ENCODE results near the gene SLC43A1. TPM values are rescaled to one million over a fixed set of nuclear protein-coding genes. Genes with fewer than 3 reads are reported as not detected.
A peak's percentile ranks its signal among the peaks of the same experiment; 100 is the strongest.

The SLC43A1 gene
- total and polyA plus RNA-seq, 2 of the 4 experiments (the other 2 are of a cell fraction): 10.0 to 17.0 TPM

- Histone ChIP-seq H2BK5ac (ENCODE audit: low read depth, low read length, poor library complexity, severe bottlenecking) (no peak overlapping the region), H3K56ac (ENCODE audit: extremely low read depth, insufficient read depth, low read length) (no peak overlapping the region), H3K79me1 (ENCODE audit: low read depth in 1 of 2, low read length in 2 of 2) (no peaks in the 10 kb centered on the region), H2AK9ac (replicated peaks; ENCODE audit: low read depth, low read length, poor library complexity) (no peak overlapping the region), H3K18ac (ENCODE audit: low read depth, low read length) (no peak overlapping the region), H4K5ac (ENCODE audit: low read depth, low read length) (no peak overlapping the region), H3K4ac (ENCODE audit: low read depth, low read length) (no peak overlapping the region), H3K27ac (ENCODE audit: insufficient read depth, low read length) (no peak overlapping the region), H3K14ac (replicated peaks; ENCODE audit: low read depth, low read length) (no peak overlapping the region), H4K8ac (ENCODE audit: low read depth in 2 of 2, low read length in 2 of 2) (no peak overlapping the region), H2AFZ (replicated peaks; ENCODE audit: low read length, poor library complexity) (no peak overlapping the region), H3K4me2 (ENCODE audit: low read depth, low read length) (no peak overlapping the region), H3K36me3 (ENCODE audit: control insufficient read depth, insufficient read depth, low read length) (no peaks in the 10 kb centered on the region), H2BK15ac (ENCODE audit: low read depth, low read length) (no peak overlapping the region), H3K4me3 (ENCODE audit: insufficient read depth, low read depth, low read length) (no peak overlapping the region), H3K9me3 (ENCODE audit: control insufficient read depth, insufficient read depth, low read length) (no peaks in the 10 kb centered on the region), H2BK20ac (ENCODE audit: low read depth, low read length) (no peak overlapping the region), H3K23ac (ENCODE audit: low read depth, low read length) (no peak overlapping the region), H3K9me1 (ENCODE audit: insufficient read depth, low read length) (no peaks in the 10 kb centered on the region), H2BK120ac (ENCODE audit: low read depth, low read length) (no peak overlapping the region), H3K27me3 (ENCODE audit: control insufficient read depth, insufficient read depth, low read length) (peaks cover 33% of the 10 kb centered on the region), H4K91ac (ENCODE audit: insufficient read depth, low read depth, low read length) (no peak overlapping the region), H3K4me1 (ENCODE audit: control insufficient read depth, insufficient read depth, low read length) (no peaks in the 10 kb centered on the region), H4K20me1 (ENCODE audit: insufficient read depth, low read length) (no peaks in the 10 kb centered on the region; the same call in 1 of the 2 replicates), H3K9ac (ENCODE audit: low read depth, low read length) (no peak overlapping the region), H2AK5ac (ENCODE audit: low read depth, low read length) (no peak overlapping the region)
- TF ChIP-seq POLR2A (IDR thresholded peaks at IDR 0.05; ENCODE audit: low read depth, low read length): no peak
- TF ChIP-seq RFX5 (IDR thresholded peaks at IDR 0.05; ENCODE audit: low read depth, low read length): no peak
- no peak for TF ChIP-seq RCOR1 (IDR thresholded peaks at IDR 0.05; ENCODE audit: insufficient replicate concordance, low read length)
- TF ChIP-seq CHD1 (IDR thresholded peaks at IDR 0.05; ENCODE audit: low read depth, low read length): no peak
- TF ChIP-seq NFE2L2 (IDR thresholded peaks at IDR 0.05; ENCODE audit: low read depth, low read length): no peak
- TF ChIP-seq ELK1 (IDR thresholded peaks at IDR 0.05; ENCODE audit: borderline replicate concordance, low read depth, low read length): no peak
- ATAC-seq (ENCODE audit: low read depth): no peak
- ChIA-PET CTCF (no interaction called here), POLR2A (ENCODE audit: unreplicated experiment) (interaction anchor here (0.6 kb wide), 1 partner anchor 16 kb away, joined by 9 read pairs; no protein-coding TSS in a partner anchor)
- peak; percentile 12 for DNase-seq
- no CpG with 5 or more reads among the region's 1 CpG for WGBS, 2 experiments (ENCODE audit: extremely low coverage in 2 of 2, insufficient read length in 1 of 2)
- intact Hi-C loops (cut with micrococcal nuclease) (no loop called here), dilution Hi-C loops (cut with HindIII; ENCODE audit: low sequenced_read_pairs, unreplicated experiment) (no loop called here), in situ Hi-C loops (cut with MboI; ENCODE audit: low sequenced_read_pairs) (loop anchor here (25.0 kb wide), 1 partner anchor 1037 kb away; the partner anchor contains the start of gene OR5B21)
- no TSS peak for BruUV-seq (replicated peaks)
Measured at GRCh38 chr11:57475191-57475590, 40.3 kb downstream of the SLC43A1 start.
